Suppressor macrophage treated with lipopolysaccharide for 1 hour (primary cell): ENCODE results near the gene CACNA1A.
"Not testable (repeated sequence)": the region's sequence is repeated elsewhere in the genome, so short reads cannot be mapped to it uniquely, and the experiment has no call there.

Experiments
- DNase-seq, 3 donors: peaks; one replicate each; pipeline ENCODE4 v3.0.0-alpha.2; 2020 to 2022

Gene CACNA1A

GRCh38 chr19:13492128-13492527 lies 14.2 kb downstream of the CACNA1A start:
- no peak for DNase-seq

- DNase-seq: no peak
Measured at GRCh38 chr19:13487985-13488384, 18.3 kb downstream of the CACNA1A start.

GRCh38 chr19:13484166-13484565 lies 22.1 kb downstream of the CACNA1A start:
- no peak for DNase-seq

- no peak for DNase-seq
Measured at GRCh38 chr19:13483215-13483614, 23.1 kb downstream of the CACNA1A start.

GRCh38 chr19:13478576-13478975 lies 27.7 kb downstream of the CACNA1A start:
- no peak for DNase-seq

- no peak for DNase-seq
Measured at GRCh38 chr19:13476071-13476470, 30.2 kb downstream of the CACNA1A start.

GRCh38 chr19:13475044-13475443 lies 31.2 kb downstream of the CACNA1A start:
- no peak for DNase-seq

GRCh38 chr19:13466697-13467096 lies 39.6 kb downstream of the CACNA1A start:
- no peak for DNase-seq

- peak in 2 of 3 donors; percentile 20 to 44 for DNase-seq
Measured at GRCh38 chr19:13463296-13463695, 43.0 kb downstream of the CACNA1A start.

- no peak for DNase-seq
Measured at GRCh38 chr19:13461536-13461935, 44.7 kb downstream of the CACNA1A start.

- no peak for DNase-seq
Measured at GRCh38 chr19:13460045-13460444, 46.2 kb downstream of the CACNA1A start.

- DNase-seq: no peak
Measured at GRCh38 chr19:13459351-13459750, 46.9 kb downstream of the CACNA1A start.

GRCh38 chr19:13451434-13451995 lies 54.8 kb downstream of the CACNA1A start:
- DNase-seq: no peak

GRCh38 chr19:13447978-13448377 lies 58.3 kb downstream of the CACNA1A start:
- DNase-seq: no peak

- peak; percentile 37 to 67 (median 56) for DNase-seq
Measured at GRCh38 chr19:13441810-13442512, 64.3 kb downstream of the CACNA1A start.

- peak in 1 of 3 donors; percentile 3 for DNase-seq
Measured at GRCh38 chr19:13437919-13438618, 68.2 kb downstream of the CACNA1A start.

GRCh38 chr19:13436352-13436751 lies 69.9 kb downstream of the CACNA1A start:
- DNase-seq: no peak

GRCh38 chr19:13430790-13431582 lies 75.3 kb downstream of the CACNA1A start:
- peak; percentile 59 to 72 (median 72) for DNase-seq

GRCh38 chr19:13429563-13429962 lies 76.7 kb downstream of the CACNA1A start:
- no peak for DNase-seq

- peak in 2 of 3 donors; percentile 35 to 47 for DNase-seq
Measured at GRCh38 chr19:13428352-13428751, 77.9 kb downstream of the CACNA1A start.

GRCh38 chr19:13427273-13428051 lies 78.8 kb downstream of the CACNA1A start:
- DNase-seq: no peak

GRCh38 chr19:13425875-13426274 lies 80.4 kb downstream of the CACNA1A start:
- DNase-seq: not testable (repeated sequence)
